Bronchial smooth muscle cell (primary cell): ENCODE results near the gene GPX5. TPM values are rescaled to one million over a fixed set of nuclear protein-coding genes. Genes with fewer than 3 reads are reported as not detected.

Experiments used
- total RNA-seq: library from RNA; depleted of rRNA; stranded (reverse); fragments of >200 nt; gene quantifications from 2 replicates; pipeline ENCODE4 v1.2.1, GENCODE V29; 2014

GPX5 gene
- total RNA-seq = not detected in 2 replicates

DNA sequence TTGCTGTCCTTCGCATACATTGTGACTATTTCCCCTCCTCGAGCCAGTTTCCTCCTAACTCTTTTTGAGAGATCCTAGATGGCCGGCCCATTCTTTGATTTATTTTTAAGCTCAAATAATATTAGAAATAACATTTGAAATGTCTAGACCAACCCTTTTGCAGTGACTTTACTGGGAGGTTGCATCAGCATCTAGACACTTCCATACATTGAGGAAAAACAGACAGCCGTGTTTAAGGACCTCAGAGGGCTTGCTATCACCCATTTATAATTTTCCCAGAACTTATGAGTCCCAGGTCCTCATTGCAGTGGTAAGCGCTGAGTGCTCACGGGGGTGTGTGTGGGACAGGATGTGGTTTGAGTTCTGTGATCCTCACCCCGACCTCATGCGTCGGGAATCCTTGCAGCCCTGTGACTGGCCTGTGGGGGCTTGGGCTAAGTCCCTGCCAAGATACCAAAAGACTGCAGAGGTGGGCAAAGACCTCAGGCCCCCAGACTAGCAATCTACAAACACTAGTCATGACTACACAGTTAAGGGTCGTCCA is at the start of gene GPX5:
GPX5 (plus strand) TSS at position 386 of the 544 bp plus-strand sequence; CDS start at position 519, 133 bp downstream.

GRCh38 chr6:28515676-28516075 is 10.0 kb upstream of the GPX5 start, which contains the start of gene GPX6:
Gene GPX6, minus strand, starts transcription at chr6:28515793. Its CDS starts 50 bp downstream, at chr6:28515743.

Other genes starting within 250 kb of the GPX5 start
- gene PGBD1, start 244.3 kb upstream of the GPX5 start, total RNA-seq = 3.8 and 4.5 TPM in 2 replicates
- 38.8 and 53.0 TPM in 2 replicates for gene ZSCAN31, start 189.7 kb upstream of the GPX5 start, total RNA-seq
- 4.7 and 6.4 TPM in 2 replicates for gene ZKSCAN3, start 175.9 kb upstream of the GPX5 start, total RNA-seq
- 4.9 and 5.2 TPM in 2 replicates for gene ZSCAN12, start 126.1 kb upstream of the GPX5 start, total RNA-seq
- gene ZSCAN23, start 82.4 kb upstream of the GPX5 start, total RNA-seq = 5.7 and 6.1 TPM in 2 replicates
- not detected in 2 replicates for gene GPX6, start 10.1 kb upstream of the GPX5 start, total RNA-seq